ENCODE data around the gene ZBP1.

ZBP1 gene, protein sequence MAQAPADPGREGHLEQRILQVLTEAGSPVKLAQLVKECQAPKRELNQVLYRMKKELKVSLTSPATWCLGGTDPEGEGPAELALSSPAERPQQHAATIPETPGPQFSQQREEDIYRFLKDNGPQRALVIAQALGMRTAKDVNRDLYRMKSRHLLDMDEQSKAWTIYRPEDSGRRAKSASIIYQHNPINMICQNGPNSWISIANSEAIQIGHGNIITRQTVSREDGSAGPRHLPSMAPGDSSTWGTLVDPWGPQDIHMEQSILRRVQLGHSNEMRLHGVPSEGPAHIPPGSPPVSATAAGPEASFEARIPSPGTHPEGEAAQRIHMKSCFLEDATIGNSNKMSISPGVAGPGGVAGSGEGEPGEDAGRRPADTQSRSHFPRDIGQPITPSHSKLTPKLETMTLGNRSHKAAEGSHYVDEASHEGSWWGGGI

DNA sequence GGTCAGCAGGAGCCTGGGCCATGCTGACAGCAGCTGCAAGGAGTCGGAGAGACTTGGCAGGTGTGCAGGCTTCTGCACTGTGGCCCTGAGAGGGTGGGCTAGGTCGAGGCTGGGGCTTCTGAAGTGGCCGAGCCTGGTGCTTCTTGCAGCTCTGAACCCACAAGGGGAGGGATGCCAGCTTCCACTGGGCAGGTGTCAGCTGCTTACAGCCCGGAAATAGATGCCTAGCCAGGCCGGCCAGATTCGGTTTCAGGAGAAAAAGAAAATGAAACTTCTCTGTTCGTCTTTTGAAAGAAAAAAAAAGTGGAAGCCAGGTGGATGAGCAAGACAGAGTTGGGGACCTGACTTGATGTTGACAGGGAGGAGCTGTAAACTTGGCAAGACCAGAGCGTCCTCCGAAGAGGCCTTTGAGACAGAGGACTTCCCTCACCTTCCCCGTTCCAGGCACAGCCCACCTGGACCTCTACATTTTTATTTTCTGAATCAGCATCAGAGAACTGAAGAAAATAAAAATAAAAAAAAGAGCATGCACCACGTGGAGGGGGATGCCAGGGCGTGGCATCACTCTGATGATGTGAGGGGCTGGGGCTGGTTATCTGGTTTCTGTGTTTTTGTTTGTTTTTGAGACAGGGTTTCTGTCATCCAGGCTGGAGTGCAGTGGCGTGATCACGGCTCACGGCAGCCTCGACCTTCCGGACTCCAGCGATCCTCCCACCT lies at the start of gene ZBP1:
TSS of gene ZBP1 (minus strand) at position 153 of the 717 bp plus-strand sequence. CDS start at position 22, 131 bp downstream.
- FAIRE-seq = no peak

DNA sequence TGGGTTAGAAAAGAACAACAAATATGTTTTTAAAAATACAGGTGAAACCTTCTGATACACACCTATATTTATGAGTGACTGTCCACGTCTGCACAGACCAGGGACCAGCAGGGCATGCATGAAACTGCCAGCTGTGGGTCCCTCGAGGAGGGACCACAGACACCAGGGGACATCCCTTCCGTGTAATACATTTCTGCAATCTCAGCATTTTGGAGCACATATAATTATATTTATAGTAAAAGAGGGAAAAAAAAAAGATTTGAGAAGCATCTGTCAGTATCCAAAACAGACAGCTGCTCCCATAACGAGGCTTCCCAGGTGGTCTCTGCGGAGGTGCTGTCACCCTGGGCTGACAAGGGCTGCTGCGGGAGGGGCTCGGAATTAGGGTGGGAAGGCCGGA lies 49.4 kb upstream of the ZBP1 start:
- no peak for FAIRE-seq

DNA sequence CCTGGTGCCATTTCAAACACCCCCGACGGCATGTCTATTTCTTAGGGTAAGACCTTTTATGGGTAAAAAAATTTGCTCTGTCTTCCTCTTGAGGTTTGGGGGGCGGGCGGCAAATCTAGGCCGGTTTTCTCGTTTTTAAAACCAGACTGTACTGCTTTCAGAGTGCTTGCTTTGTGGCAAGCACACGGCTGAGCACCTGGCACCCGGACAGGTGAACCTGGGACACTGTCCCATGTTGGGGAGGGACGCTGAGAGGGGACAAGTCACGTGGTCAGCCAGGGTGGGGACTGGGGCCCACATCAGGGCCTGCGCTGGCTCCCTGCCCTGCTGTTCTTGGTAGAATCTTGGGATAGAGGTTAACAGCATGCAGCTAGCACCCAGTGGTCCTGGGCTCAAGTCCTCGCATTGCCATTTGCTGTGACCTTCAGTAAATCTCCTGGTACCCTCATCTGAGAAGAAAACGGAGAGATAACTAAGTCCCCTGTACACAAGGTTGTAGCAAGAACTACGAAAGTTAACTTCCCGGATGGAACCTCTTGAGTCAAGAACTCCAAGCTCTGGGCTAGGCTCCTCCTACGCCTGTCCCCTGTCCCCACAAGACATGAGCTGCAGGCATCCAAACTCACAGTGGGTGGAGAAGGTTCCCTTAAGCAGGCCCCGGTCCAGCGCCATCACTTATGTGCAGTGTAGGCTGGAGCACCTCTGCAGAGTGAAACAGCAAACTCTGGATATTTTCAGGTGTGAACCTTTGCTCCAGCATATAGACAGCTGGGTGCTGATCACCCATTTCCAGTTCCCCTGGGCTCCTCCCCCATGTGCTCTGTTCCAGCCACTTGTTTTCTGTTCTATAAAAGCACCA lies 47.9 kb upstream of the ZBP1 start:
- no peak for FAIRE-seq

DNA sequence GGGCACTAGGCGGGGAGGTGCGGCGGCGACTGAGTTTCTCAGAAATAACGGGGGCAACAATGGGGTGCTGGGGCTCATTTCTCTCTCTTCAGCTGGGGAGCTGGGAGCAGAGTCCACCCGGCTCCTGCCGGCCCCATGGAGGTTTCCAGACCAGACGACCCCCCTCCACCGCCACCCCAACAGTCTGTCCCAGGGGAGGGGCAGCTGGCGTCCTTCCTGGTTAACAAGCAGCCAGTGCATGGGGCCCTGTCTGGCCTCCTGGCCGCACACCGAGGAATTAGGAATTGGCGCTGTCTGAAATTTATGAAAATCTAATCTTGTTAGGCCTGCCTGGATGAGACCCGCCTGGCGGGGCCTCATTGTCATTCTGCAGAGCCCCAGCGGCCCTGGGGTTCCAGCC lies 47.2 kb upstream of the ZBP1 start:
- FAIRE-seq = no peak

DNA sequence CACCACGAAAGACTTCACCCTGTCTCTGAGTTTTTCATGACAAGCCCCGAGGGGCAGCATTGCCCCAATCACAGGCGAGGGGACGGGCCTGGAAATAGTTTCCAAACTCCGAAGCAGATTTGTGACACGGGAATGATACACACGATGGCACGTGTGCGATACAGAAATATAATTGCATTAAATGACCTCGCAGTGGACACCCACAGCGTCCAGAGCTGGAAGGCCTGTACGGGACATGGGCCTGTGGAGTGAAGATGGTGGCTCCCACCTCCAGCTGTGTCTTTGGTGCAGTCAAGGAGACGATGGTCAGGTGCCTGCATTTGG lies 46.6 kb upstream of the ZBP1 start:
- no peak for FAIRE-seq

DNA sequence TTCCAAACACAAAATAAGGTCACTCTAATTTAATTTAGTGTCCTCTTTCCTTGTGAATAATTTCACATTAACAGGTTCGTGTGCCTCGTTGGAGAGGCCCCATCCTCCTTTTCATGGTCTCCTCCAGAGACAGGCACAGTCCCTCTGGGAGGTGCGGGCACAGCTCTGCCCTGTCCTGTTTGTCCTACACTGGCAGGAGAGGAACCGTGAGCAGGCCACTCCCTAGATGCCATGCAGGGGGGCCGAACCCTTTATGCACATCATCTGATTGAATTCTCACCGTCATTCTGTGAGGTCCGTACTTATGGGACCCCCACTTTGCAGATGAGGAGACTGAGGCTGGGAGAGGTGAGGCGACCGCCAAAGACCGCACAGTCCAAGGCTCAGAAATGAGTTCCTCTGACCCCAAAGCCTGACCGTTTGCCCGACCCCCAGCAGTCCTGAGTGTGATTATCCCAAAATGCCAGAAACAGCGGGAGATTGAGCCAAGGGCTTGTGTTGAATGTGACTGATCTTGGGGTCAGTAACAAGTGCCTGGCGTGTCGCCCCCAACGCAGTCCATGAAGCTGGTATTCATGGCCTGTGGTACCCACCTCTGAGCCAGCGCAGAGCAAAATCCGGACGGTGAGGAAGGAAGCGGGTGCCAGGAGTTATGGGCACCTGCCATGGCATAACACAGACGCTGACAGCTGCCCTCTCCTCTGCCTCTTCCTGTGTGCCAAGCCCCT lies 46.0 kb upstream of the ZBP1 start:
- no peak for FAIRE-seq

DNA sequence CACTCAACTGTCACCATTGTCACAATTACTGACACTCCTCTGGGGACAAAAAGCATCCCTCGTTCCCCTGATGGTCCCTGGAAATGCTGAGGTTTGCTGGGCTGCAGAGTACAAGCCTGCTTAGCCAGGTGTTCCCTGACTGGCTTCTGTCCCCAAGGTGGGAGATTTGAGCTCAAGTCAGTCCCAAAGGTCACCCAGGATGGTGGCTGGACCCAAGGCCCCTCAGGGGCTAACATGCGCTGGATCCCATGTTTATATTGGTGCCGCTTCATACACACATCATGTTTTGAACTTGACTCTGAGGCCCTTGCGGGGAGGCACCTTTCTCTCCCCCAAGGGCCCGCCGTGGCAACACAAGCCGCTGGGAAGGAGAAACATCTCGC lies 45.4 kb upstream of the ZBP1 start:
- FAIRE-seq = no peak

DNA sequence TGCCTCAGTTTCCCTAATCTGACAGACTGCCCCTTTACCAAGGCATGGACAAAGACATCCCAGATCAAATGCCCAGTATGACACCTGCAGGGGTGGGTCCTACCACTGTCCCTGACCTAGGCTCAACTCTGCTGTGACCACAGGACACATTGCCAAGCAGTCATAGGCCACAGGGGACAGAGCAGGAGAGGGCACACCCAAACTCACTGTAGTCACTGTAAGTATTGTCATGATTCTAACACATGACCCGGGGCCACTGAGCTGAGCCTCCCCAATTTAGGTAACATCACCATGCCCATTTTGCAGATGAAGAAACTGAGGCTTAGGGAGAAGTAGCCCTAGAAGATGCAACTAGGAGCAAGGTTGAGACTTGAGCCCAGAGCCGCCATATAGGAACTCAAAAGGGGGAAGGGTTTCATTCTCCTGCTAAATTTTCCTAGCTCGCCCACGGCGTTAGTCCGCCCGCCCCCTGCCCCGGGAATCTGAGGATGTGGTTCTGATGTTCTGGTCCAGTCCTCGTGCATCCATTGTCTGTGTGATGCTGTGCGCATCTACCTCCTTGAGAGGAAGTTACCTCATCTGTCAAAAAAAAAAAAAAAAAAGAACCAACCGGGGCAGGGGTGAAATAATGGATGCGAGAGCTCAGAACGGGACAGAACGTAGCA lies 44.8 kb upstream of the ZBP1 start:
- no peak for FAIRE-seq

DNA sequence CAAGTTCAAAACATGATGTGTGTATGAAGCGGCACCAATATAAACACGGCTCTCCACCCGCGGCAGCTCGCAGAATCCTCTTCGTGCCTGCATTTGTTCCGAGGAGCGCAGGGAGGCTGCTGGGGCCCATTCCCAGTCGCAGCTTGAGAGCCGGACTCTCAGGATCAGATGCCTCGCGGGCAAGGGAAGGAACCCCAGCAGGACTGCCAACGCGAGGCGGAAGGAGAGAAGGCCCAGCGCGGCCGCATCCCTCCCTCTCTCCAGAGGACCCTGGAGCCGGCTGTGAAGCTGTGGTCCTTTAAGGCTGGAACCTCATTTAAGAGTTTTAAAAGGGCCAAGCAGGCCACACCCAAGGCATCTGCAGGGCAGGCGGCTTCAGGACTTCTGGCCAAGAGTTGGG lies 44.2 kb upstream of the ZBP1 start:
- FAIRE-seq = no peak

DNA sequence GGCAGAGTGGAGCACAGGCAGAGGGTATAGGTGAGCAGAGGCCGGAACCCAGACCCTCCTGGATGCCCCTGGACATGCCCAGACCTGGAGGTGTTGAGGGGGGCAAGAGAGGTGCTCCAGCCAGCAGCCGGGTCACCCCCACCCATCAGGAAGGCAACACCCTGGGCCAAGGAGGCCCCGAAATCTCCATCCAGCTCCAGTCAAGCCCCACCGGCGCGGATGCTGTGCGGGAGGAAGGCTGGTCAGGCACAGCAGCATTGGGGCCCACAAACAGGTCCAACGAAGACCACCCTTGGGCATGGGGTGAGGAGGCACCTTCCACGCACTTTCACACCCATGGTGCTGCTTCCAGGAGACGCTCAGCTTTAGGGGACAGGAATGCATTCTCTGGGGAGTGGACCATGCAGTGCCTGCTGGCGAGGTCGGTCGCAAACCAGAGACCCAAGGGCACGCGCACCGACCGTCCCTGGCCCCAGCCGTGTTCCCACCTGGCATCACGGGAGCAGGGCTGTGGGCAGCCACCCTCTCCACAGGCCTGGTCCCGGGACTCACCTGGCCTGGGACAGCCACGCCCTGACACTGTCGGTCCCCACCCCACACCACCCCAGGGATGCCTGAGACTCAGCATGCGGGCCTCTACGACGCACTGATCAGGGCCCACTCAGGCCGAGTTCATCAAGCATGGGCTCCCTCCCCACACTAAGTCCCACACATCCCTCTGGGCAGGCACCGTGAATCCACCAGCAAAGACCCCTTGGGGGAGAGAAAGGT lies 43.6 kb upstream of the ZBP1 start:
- no peak for FAIRE-seq

DNA sequence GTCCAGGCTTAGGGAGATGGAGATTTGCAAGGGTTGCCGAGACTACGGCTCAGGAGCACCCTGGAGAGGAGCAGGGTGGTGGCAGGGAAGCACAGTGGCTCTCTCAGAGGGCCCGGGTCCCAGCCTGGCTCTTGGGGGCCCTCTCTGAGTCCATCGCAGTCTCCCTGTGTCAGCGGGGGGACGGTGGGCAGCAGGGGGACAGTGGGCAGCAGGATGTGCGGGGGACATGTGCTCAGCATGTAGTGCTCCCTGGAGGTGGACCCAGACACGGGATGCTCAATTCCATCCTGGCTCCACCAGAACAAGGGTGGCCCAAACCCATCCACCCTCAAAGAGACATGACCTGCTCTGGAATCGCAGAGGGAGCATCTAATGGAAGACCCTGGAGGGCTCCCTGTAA lies 43.0 kb upstream of the ZBP1 start:
- no peak for FAIRE-seq

DNA sequence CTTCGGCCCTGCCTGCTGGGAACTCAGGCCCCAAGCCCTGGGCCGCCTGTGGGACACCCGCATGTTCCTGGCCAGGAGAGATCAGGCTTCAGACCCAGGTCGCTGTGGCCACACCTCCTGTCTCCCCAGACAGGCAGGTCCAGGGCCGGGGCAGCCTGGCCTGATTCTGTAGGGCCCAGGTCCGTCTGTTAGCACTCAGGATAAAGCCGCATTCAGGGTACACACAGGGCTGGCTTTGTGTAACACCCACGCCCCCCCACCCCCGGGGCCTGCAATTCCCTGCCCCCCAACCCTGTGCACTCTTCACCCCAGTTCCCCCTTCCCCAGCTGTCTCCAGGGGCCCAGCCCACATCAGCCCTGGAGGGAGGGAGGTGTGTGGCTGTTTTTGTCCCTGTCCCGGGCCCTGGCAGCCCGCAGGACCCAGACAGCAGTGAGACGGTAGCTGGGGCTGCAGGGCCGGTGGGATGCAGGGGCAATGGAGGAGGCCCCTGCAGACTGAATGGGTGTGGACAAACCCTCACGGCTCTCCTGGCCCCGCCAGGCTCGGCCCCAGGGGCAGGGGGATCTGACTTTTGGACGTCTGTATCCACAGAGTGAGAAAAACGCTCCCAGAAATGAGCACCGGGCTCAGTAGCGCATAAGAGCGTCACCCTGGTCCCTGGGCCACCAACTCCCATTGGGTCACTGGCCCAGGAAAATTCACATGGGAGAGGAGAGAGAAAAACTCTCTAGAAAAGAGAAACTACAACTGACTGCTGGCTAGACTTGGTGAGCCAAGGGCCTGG lies 42.4 kb upstream of the ZBP1 start:
- FAIRE-seq = no peak

DNA sequence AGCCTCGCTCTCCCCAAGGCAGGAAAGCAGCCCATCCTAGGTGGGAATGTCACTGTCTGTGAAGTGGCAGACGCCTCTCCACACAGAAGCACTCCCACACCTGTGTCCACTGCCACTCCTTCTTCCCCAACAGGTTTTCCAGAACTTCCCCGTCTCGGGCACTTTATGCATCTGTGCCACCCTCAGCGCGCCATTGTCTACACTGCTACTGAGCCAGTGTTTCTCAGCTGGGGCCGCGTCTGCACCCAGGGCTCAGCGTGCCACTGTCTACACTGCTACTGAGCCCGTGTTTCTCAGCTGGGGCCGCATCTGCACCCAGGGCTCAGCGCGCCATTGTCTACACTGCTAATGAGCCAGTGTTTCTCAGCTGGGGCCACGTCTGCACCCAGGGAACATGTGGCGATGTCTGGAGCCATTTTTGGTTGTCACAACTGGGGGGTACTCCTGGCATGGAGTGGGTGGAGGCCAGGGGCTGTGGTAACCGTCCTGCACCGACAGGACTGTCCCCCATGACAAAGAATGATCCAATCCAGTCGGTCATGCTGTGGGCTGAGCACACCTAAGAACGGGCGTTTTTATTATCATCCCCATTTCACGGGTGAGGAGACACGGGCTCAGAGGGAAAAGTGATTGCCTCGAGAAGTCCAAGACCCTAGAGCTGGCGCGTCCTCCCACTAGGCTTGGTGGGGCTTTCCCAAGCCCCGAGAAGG lies 41.7 kb upstream of the ZBP1 start:
- no peak for FAIRE-seq

DNA sequence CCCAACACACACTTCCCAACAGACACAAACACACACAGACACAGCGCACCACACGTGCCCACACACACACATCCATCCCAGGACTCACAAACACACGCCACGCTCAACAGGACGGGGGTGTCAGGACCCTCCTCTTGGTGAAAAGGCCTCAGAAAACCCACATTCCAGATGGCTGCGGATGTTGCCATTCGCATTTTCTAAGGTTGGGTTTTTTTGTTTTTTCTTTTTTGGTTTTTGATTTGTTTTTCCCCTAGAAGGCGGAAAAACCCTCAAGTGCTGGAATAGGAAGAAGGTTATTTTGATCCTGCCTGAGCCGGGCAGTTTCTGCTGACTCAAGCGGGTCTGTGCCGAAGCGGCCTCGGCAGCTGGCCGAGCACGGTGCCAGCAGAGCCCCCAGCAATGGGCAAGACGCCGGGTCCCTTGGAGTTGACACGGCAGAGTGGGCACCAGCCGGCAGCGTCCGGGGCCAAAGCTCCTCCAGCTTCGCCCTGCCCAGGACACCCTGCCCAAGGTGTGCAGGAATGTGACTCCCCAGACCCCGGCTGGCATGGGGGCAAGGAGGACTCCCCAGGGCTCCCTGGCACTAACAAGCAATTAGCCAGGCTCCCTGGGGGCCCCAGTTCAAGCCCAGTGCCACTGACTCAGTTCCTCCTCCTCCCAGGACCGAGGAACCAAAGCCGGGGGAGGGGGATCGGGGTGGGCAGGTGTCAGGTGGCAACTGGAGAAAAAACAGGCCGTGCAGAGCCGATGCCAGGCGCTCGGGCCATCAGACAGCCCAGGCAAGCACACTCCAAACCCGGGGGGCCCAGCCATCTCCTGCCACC lies 40.9 kb upstream of the ZBP1 start:
- no peak for FAIRE-seq

DNA sequence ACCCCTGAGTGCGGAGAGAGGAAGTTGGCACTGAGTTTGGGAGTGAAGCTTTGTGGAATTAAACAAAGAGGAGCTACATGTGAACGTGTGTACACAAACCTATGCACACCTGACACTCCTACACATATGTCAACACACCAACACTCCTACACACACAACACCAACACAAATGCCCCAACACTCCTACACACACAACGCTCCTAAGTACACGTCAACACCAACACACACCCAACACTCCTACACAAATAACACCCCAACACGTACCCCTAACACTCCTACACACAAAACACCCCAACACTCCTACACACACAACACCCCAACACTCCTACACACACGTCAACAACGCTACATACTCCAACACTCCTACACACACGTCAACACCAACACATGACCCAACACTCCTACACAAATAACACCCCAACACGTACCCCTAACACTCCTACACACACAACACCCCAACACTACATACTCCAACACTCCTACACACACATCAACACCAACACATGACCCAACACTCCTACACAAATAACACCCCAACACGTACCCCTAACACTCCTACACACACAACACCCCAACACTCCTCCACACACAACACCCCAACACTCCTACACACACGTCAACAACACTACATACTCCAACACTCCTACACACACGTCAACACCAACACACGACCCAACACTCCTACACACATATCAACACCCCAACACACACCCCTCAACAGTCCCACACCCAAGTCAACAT lies 40.1 kb upstream of the ZBP1 start:
- no peak for FAIRE-seq

DNA sequence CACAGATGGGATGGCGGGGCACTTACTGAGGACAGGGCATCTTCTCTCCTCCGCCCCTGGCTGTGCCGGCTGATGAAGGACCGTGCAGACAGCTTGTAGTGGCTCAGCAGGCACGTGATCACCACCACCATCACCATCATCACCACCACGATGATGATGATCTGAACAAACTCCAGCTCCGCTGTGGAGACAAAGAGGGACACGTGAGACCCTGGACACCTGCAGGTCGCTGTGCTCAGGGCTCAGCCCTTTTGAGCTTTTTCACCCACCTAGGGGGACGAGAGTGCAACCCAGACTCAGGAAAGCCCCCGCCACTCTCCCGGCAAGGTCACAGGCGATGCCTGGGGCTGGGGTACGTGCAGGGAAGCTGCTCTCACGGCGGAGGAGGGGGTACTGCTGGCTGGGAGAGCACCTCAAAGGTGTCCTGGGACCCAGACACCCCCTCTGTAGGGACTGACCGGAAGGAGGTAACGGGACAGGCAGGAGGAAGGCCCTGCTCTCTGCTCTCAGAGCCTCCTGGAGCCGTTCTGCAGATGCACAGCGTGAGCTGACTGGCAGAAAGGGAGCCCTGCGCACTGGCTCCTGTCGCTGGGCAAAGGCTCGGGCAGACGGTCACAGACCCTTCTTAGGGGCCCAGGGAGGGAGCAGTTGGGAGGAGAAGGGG lies 39.4 kb upstream of the ZBP1 start:
- no peak for FAIRE-seq

DNA sequence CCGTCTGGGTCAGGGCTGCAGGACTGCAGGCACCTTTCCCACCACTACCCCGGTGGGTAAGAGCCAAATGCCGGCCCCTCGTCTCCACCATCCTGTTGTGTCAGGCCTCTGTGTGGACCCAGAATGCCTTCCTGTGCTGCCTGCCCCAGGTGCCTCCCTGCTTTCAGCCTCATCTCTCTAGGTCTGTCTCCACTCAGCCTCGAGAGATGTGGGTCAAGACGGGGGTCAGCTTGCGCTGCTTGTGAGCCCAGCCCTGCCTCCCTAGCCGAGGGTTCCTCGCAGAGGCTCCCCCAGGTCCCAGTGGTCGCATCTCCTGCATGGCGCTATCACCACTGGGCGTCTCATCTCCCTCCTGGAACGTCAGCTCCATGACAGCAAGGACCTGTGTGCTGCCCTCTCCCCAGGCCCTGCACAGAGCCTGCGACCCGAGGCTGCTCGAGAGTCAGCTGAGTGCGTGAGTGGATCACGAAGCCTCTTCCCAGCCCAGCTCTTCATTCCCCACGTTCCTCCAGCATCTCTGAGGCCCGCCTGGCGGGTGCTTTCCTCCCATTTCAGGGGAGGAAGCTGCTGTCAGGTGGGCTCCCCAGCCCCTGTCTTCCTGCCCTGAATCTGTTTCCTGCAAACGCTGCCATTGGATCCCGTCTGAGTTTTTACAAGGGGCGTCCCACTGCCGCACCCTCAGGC lies 38.7 kb upstream of the ZBP1 start:
- no peak for FAIRE-seq

Data from islet of Langerhans (tissue), 1 donor.